ENCODE results near the gene FAM83E. TPM values are rescaled to one million over a fixed set of nuclear protein-coding genes. Genes with fewer than 3 reads are reported as not detected.

The FAM83E gene
- total and polyA plus RNA-seq, 2 of the 8 experiments (the other 6 are each of a cell fraction or from before 2014, with no cell fraction given) = 1.8 to 5.3 TPM

DNA sequence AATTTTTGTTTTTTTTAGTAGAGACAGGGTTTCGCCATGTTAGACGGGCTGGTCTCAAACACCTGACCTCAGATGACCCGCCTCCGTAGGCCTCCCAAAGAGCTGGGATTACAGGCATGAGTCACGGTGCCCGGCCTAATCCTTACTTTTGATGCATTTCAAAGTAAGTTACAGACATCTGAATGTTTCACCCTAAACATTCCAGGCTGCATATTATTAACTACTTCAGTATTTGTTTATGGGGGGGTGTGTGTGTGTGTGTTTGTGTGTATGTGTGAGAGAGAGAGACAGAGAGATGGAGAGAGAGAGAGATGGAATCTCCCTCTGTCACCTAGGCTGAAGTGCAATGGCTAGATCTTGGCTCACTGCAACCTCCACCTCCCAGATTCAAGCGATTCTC, 49.8 kb downstream of the FAM83E start:
- no peak overlapping the region for H4K8ac ChIP-seq (ENCODE audit: extremely low read depth, insufficient read depth, low read length)
- DNase-seq (ENCODE audit: low read depth in 1 of 2, low spot score in 2 of 2) = no peak
- H3K4me3 ChIP-seq (ENCODE audit: extremely low read depth in 1 of 4, insufficient read depth in 2 of 4, low read depth in 3 of 4, low read length in 4 of 4) = no peak overlapping the region
- FAIRE-seq = no peak
- H2BK15ac ChIP-seq (ENCODE audit: low read length) = no peak overlapping the region
- no peak overlapping the region for H3K14ac ChIP-seq (ENCODE audit: insufficient read length)
- H3K27ac ChIP-seq (ENCODE audit: low read depth, low read length) = no peak overlapping the region
- H3K4me1 ChIP-seq (replicated peaks in 1 of 4; ENCODE audit: control insufficient read depth in 3 of 4, insufficient read depth in 4 of 4, low read length in 3 of 4) = peaks cover 0 to 3% (median 0%) of the 10 kb centered on the region in 4 experiments; a peak in 2 of 7 replicates
- H2AK5ac ChIP-seq (ENCODE audit: low read depth, low read length) = no peak overlapping the region
- H4K5ac ChIP-seq (ENCODE audit: insufficient read length, low read depth, low read length) = no peak overlapping the region
- no peak overlapping the region for H3K4ac ChIP-seq (replicated peaks; ENCODE audit: insufficient read length, low read depth, low read length)
- H3K23ac ChIP-seq (ENCODE audit: insufficient read length) = no peak overlapping the region
- H2AFZ ChIP-seq (ENCODE audit: low read length) = no peak overlapping the region
- no peak overlapping the region for H3K9ac ChIP-seq (replicated peaks in 1 of 4; ENCODE audit: extremely low read depth in 1 of 4, low read depth in 3 of 4, low read length in 3 of 4)
- no peak overlapping the region for H2BK5ac ChIP-seq (ENCODE audit: low read depth, low read length)
- H4K91ac ChIP-seq (replicated peaks; ENCODE audit: insufficient read length, low read length) = no peak overlapping the region
- no peak overlapping the region for H2BK20ac ChIP-seq (ENCODE audit: low read length)
- WGBS, 2 experiments (ENCODE audit: extremely low coverage in 1 of 2, insufficient coverage in 1 of 2, insufficient read length in 1 of 2, insufficient replicate concordance in 2 of 2, low coverage in 1 of 2, low lambda C conversion rate in 2 of 2, missing lambda C conversion rate in 1 of 2) = 92% methylated on average over 7 of the region's 7 CpGs; no CpG with 5 or more reads in 1 of the 2 experiments
- no peaks in the 10 kb centered on the region for H3K36me3 ChIP-seq (ENCODE audit: control insufficient read depth in 2 of 4, insufficient read depth in 4 of 4, low read length in 3 of 4)
- no peaks in the 10 kb centered on the region for H3K79me2 ChIP-seq (ENCODE audit: control insufficient read depth in 1 of 2, insufficient read depth in 2 of 2, low read length in 2 of 2)
- no peak overlapping the region for H3K18ac ChIP-seq (ENCODE audit: extremely low read depth, low read length)
- no peaks in the 10 kb centered on the region for H3K79me1 ChIP-seq (ENCODE audit: low read depth, low read length)
- H3K23me2 ChIP-seq (ENCODE audit: low read depth, low read length) = no peaks in the 10 kb centered on the region
- H3K27me3 ChIP-seq (replicated peaks in 1 of 4; ENCODE audit: control insufficient read depth in 3 of 4, extremely low read depth in 1 of 4, insufficient read depth in 3 of 4, low read length in 3 of 4) = no peaks in the 10 kb centered on the region; a peak in 1 of 7 replicates
- no peaks in the 10 kb centered on the region for H4K20me1 ChIP-seq (replicated peaks in 1 of 2; ENCODE audit: control insufficient read depth in 1 of 2, insufficient read depth in 2 of 2, low read length in 2 of 2)
- H2BK120ac ChIP-seq (replicated peaks; ENCODE audit: low read depth, low read length) = no peak overlapping the region
- H3K4me2 ChIP-seq (ENCODE audit: insufficient read depth in 1 of 2, low read depth in 2 of 2, low read length in 2 of 2) = no peak overlapping the region
- ChIA-PET CTCF (ENCODE audit: partially characterized antibody) (interaction anchor here (1.0 to 1.3 kb wide), 3 partner anchors 11 to 59 kb away, joined by 3 to 6 read pairs (median 3); no protein-coding TSS in a partner anchor), POLR2A (ENCODE audit: partially characterized antibody) (interaction anchor here (1.3 kb wide), 1 partner anchor 9 kb away, joined by 3 read pairs; no protein-coding TSS in a partner anchor)
- H2BK12ac ChIP-seq (ENCODE audit: low read depth, low read length) = no peak overlapping the region
- no peaks in the 10 kb centered on the region for H3K9me3 ChIP-seq (ENCODE audit: insufficient read depth in 2 of 2, low read depth in 1 of 2, low read length in 1 of 2)
- H3K56ac ChIP-seq (replicated peaks; ENCODE audit: insufficient read length, low read depth, low read length) = no peak overlapping the region
- TF ChIP-seq EZH2 (IDR thresholded peaks at IDR 0.05; ENCODE audit: low read depth, low read length, severe bottlenecking) = no peak
- no peak for TF ChIP-seq BCL11A (IDR thresholded peaks at IDR 0.05; ENCODE audit: low read depth in 2 of 2, low read length in 2 of 2)
- TF ChIP-seq SIN3A (conservative IDR thresholded peaks at IDR 0.05 in 1 of 2, IDR thresholded peaks at IDR 0.05 in 1 of 2; ENCODE audit: low read depth in 1 of 2, low read length in 2 of 2) = no peak
- TF ChIP-seq, protein P1, sequence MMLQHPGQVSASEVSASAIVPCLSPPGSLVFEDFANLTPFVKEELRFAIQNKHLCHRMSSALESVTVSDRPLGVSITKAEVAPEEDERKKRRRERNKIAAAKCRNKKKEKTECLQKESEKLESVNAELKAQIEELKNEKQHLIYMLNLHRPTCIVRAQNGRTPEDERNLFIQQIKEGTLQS (IDR thresholded peaks at IDR 0.05; ENCODE audit: insufficient read depth, low read depth, low read length) = no peak
- no peak for TF ChIP-seq CHD2 (IDR thresholded peaks at IDR 0.05; ENCODE audit: low read length)
- no peak for TF ChIP-seq RAD21 (IDR thresholded peaks at IDR 0.05 in 1 of 2, conservative IDR thresholded peaks at IDR 0.05 in 1 of 2; ENCODE audit: low read depth in 2 of 2, low read length in 2 of 2)
- TF ChIP-seq RBBP5 (IDR thresholded peaks at IDR 0.05; ENCODE audit: borderline replicate concordance, low read depth, low read length) = no peak
- no peak for TF ChIP-seq FOSL1 (IDR thresholded peaks at IDR 0.05; ENCODE audit: insufficient read depth, low read depth, low read length)
- TF ChIP-seq BRCA1 (IDR thresholded peaks at IDR 0.05; ENCODE audit: low read depth, low read length) = no peak
- no peak for TF ChIP-seq EP300 (IDR thresholded peaks at IDR 0.05; ENCODE audit: borderline replicate concordance in 1 of 2, low read depth in 2 of 2, low read length in 2 of 2)
- TF ChIP-seq JUN (IDR thresholded peaks at IDR 0.05; ENCODE audit: low read depth, low read length) = no peak
- TF ChIP-seq, protein P2, sequence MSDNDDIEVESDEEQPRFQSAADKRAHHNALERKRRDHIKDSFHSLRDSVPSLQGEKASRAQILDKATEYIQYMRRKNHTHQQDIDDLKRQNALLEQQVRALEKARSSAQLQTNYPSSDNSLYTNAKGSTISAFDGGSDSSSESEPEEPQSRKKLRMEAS (IDR thresholded peaks at IDR 0.05) = no peak
